Omental fat pad (tissue), 4 donors: ENCODE measurements around the gene TMEM238L. TPM values are rescaled to one million over a fixed set of nuclear protein-coding genes. Genes with fewer than 3 reads are reported as not detected.

Source experiments
- ATAC-seq: fragments of 150-250 bp; one replicate; pipeline ENCODE4 v1.9.1; 2016; ENCODE audit warnings: mild to moderate bottlenecking, moderate library complexity; ENCODE audit not compliant: low FRiP score
- DNase-seq: peaks from one replicate; pipeline ENCODE4 v3.0.0-alpha.2; 2019; ENCODE audit warnings: low spot score
- small RNA-seq: library from RNA; depleted of rRNA; stranded (forward); fragments of <200 nt; gene quantifications from one replicate; pipeline ENCODE3, GENCODE V24; 2016
- total RNA-seq, 4 donors: library from RNA; depleted of rRNA; stranded (reverse); fragments of >200 nt; gene quantifications; one replicate each; pipeline ENCODE4 v1.1.0, GENCODE V29; 2016
- TF ChIP-seq, protein P1 (sequence below), 3 donors: fragments of 450-650 bp; IDR thresholded peaks; one replicate each; pipeline ENCODE4 v1.5.1; 2016 to 2017; ENCODE audit warnings: antibody characterized with exemption in 3 of 3, mild to moderate bottlenecking in 3 of 3, moderate library complexity in 2 of 3

TMEM238L gene
- total RNA-seq, 4 donors from 2014 or later, result not detected

DNA sequence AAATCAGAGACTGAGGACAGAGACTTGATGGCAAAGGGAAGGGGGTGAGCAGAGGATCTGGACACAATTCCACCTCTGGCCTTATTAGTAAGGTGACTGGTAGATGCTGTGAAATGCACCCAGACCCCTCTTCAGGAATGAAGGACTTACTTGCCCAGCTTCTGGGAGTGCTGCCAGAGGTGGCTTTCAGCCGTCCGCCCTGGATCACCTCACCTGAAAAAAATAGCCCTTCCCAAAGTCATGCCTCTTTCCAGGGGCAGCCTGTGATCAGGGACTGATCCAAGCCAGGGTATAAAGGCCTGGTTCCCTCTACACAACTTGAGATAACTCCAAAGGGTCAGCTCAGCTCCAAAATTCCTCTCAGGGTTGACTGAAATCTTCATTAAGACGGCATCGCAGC is 53.7 kb downstream of the TMEM238L start:
- TF ChIP-seq, protein P1, sequence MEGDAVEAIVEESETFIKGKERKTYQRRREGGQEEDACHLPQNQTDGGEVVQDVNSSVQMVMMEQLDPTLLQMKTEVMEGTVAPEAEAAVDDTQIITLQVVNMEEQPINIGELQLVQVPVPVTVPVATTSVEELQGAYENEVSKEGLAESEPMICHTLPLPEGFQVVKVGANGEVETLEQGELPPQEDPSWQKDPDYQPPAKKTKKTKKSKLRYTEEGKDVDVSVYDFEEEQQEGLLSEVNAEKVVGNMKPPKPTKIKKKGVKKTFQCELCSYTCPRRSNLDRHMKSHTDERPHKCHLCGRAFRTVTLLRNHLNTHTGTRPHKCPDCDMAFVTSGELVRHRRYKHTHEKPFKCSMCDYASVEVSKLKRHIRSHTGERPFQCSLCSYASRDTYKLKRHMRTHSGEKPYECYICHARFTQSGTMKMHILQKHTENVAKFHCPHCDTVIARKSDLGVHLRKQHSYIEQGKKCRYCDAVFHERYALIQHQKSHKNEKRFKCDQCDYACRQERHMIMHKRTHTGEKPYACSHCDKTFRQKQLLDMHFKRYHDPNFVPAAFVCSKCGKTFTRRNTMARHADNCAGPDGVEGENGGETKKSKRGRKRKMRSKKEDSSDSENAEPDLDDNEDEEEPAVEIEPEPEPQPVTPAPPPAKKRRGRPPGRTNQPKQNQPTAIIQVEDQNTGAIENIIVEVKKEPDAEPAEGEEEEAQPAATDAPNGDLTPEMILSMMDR (IDR thresholded peaks at IDR 0.05), result no peak
- ATAC-seq (no peak), DNase-seq (no peak)

DNA sequence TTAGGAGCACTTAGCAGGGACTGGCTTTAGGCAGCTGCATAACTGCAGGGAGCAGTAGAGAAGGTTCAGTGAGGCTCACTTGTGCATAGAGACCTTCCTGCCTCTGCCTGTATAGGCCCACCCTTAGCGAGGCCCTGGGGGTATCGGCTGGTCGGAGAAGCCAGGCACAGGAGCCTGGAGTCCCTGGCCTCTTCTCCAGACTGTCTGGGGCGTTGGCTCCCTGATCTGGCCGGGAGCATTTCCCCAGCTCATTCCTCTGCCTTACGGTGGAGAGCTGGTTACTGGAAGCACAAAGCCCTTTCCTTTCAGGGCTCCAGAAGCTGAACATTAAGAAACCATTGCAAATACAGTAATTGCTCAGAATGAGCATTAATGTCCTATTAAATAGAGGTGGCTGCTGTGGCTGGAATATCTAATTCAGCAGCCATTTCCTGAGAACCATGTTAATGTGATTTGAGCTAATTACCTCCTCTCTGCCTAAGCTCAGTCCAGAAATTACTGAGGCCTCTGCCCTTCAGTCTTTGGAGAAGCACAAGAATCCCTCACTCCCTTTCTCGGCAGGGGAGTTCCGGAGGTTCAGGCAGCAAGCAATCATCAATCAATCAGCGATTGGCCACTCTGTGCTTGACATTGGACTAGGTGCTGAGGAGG is 55.2 kb downstream of the TMEM238L start:
- TF ChIP-seq, protein P1 (IDR thresholded peaks at IDR 0.05), result no peak
- ATAC-seq (no peak), DNase-seq (no peak)

DNA sequence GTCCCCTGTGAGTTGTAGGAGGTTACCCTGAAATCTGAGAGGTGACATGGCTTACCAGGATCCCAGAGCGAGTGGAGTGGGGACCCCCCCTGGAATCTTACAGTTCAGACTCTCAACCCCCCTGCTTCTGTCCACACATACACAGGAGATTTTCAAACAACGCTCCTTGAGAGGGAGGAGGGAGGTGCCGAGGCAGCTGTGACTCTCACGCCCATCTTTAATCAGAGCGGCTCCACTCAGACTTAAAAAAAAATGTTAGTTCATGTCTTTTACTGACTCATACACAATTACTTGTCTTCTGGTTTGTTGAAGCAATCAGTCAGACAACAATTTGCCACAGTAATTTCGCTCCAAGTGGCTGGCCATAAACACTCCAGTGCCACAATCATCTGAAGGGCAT is 58.7 kb downstream of the TMEM238L start:
- TF ChIP-seq, protein P1 (IDR thresholded peaks at IDR 0.05), result no peak
- ATAC-seq (peak; percentile 75), DNase-seq (no peak)

Small RNAs within 50 kb of the gene (small RNA-seq; reads per million reads assigned to genes)
- gene AC015908.2 (not detected), gene TMEM238L (not detected)

Other genes with a start within 250 kb of the TMEM238L start
- 1 to 10 TPM; 2.3 to 2.8 (median 2.5) TPM for gene MYH3, start 146.8 kb downstream of the TMEM238L start, total RNA-seq
- 10 to 100 TPM; 18.0 to 35.4 (median 24.2) TPM for gene SCO1, start 106.6 kb downstream of the TMEM238L start, total RNA-seq
- 10 to 100 TPM in 1 of 4 donors, 1 to 10 TPM in 3; 7.7 to 12.5 (median 9.7) TPM for gene ADPRM, start 106.5 kb downstream of the TMEM238L start, total RNA-seq
- gene TMEM220, start 74.1 kb downstream of the TMEM238L start, total RNA-seq, result 10 to 100 TPM in 3 of 4 donors, 1 to 10 TPM in 1; 7.8 to 17.4 (median 13.4) TPM
- gene PIRT, start 34.0 kb upstream of the TMEM238L start, total RNA-seq, result under 1 TPM in 1 of 4 donors, not detected in 3; 0.09 TPM